Cortex of kidney (tissue), 1 donor: ENCODE results near the gene AIG1.
"Not testable (repeated sequence)": the region's sequence is repeated elsewhere in the genome, so short reads cannot be mapped to it uniquely, and the experiment has no call there.

Experiments used
- DNase-seq: peaks from one replicate; lab custom pipeline; 2025; lab: John Stamatoyannopoulos, UW

The AIG1 gene

DNA sequence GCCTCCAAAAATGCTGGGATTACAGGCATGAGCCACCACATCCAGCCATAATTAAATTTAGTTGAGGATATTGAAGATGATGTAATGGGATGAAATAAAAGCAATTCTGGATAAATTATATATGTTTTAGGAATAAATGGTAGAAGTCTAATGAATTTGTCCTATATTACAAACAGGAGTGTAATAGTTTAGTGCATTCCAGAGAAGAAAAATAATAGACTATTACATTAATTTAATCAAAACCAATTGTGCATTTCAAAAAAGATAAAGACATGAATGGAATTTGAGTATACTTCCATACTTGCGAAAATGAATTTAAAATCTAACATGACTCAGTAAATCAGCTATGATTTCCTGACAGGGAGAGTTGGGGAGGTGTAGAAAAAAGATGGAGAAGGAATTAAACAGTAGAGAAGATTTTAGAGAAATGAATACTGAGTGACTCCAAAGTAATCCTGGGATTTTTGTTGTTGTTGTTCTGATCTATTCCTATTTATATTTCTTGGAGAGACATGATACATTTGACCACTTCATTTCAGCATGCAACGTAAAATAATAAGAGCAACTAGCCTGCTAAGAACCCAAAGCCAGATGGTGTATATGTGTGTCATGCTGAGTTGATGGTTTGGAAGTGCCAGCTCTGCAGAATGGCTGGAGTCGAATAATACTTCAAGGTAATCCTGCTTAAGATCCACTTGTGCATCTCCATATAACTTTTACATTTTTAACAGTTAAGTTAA is 67.4 kb downstream of the AIG1 start:
- no peak for DNase-seq

DNA sequence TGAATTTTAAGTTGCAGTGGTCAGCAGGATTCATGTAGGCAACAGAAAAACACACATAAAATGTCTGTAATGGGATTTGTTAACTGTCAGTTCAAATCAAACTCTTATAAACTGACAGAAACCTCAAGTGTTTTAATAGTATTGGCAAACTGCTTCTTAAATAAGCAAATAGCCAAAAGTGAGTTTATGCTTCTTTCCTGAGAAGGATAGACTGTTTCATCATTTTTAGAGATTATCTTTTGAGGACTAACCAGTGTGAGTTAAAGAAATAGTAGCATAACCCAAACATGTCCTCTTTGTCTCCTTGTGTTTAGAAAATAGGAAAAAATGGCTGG is 68.0 kb downstream of the AIG1 start:
- no peak for DNase-seq

DNA sequence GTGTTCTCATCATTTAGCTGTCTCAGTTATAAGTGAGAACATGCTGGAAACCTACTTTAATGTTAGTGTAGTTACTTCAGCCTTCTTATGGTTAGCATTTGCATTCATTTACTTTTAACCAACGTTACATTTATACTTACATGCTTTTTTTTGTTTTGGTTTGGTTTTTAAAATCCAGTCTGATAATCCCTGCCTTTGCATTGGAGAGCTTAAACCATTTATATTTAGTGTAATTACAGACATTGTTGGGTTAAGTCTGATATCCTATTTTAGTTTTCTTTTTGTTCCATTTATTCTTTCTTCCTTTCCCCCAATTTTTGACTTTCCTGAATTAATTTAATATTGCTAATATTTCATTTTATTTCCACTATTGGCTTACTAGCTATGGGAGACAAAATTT is 70.2 kb downstream of the AIG1 start:
- no peak for DNase-seq

DNA sequence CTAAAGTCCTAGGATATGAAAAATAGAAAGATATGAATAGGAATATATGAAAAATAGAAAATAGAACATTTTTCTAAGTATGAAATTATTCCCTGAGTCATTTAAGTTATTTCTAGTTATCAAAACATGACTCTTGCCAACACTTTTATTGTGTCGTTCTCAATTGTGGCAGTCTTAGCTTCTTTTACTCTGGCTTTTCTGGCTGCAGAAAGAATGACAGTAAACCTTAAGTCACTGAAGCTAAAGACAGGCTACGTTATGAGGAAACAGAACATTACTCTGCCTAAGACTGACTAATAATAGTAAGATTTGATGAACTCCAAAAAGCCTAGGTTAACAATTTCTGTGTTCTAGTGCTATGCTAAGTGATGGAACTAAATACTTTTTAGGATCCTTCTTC is 74.6 kb downstream of the AIG1 start:
- DNase-seq, result no peak

DNA sequence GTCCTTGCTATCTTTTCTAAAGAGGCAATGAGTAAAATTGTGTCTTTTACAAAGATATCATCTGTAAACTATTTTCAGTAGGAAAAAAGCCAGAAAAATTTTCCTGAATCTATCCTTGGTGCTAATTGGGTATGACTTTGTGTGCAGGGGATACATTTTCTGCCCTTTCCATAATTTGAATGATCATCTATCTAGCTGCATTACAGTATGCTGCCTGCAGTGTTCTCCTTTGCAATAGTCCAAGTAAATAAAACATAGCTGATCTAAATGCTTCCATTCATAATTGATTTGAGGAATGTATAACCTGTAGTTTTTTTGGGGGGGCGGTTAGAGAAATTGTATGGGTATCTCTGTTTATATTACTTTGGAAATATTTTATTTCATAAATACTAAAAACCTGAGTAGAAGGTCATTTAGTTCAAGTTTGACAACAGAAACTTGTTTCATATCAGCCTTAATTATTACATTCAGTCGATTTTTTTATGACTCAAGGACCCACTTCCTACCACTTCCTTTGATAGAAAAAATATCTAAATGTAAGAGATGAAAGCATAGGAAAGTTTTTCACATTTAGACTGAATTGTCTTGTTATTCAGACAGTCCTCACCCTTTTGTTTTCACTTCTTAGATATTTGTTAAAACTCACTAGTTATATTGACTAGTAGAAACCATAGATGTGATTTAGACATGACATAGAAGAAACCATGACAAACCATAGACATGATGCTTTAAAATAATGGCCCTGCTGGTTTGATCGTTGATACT is 75.3 kb downstream of the AIG1 start:
- no peak for DNase-seq

DNA sequence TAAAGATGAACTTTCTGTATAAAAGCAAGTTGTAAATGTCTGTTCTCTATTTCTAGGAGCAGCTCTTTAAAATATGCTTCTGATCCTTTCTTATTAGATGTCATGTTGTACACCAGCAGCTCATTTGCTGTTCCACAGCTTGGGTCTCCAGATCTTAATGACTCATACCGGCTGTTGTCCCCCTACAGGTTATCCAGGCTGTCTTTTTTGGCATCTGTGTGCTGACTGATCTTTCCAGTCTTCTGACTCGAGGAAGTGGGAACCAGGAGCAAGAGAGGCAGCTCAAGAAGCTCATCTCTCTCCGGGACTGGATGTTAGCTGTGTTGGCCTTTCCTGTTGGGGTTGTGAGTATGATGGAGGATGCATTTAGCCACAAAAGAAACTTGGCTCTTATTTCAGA is 76.0 kb downstream of the AIG1 start:
- DNase-seq, result no peak

DNA sequence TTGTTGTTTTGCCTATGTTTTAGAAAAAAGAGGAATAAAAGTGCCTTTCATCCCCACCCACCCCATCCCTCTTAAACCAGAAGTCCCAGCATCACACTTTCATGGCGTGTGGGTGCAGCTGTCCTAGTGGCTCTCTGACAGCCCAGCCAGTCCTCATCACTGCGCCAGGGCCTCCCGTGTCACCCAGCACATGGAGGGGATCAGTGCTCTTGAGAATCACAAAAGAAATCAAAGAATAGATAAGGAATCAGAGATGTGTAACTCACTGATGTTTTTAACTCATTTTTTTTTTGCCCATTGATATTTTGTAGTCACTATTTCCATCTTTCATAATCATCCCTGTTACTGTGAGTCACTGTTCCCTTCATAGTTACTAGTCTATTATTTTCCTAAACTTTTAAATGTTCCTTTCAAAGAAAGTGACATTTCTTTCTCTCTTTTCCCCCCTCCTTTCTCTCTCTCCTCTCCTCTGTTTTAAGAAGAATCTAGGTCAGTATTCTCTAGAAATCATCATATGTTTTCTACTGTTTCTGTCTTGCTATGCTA is 78.6 kb downstream of the AIG1 start:
- no peak for DNase-seq

DNA sequence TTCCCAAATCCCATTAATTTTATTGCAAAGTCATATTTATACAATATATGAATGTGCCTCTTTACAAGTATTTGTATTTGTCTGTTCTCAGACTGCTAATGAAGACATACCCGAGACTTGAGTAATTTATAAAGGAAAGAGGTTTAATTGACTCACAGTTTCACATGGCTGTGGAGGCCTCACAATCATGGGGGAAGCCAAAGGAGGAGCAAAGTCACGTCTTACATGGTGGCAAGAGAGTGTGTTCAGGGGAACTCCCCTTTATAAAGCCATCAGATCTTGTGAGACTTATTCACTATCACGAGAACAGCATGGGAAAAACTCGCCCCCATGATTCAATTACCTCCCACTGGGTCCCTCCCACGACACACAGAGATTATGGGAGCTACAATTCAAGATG is 79.2 kb downstream of the AIG1 start:
- not testable (repeated sequence) for DNase-seq

DNA sequence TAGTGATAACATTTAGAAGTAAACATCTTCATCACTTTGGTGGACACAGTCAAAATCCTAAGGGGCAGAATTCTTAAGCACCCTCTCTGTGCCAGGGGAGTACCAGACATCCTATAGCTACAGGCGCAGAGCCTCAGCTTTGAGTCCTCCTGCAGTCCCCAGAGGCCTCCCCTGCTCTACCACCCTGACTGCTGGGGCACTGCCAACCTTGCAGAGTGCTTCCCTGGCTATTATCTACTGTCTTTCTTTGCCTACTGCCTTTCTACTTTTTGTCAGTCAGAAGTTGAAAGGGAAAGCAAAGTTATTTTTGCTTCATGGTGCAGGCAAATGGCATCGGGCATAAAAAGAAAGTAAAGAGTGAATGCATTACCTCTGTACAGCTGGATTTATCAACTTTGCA is 80.1 kb downstream of the AIG1 start:
- no peak for DNase-seq

DNA sequence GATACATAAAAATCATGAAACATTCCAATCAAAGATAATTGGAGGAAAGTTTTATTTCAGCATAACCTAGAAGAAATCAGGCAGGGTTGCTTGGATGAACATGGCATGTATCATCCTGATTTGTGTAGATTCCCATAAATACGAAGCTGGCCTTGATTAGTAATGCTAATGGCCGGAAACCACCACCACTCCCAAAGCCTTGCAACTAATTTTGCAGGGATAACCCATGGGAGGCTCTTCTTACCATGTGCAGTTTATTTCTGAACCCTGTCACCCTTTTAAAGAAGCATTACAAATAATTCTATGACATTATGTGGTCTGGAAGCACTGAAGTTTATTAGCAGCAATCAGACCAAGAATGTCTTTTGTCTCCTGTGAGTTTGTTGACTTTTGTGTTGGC is 80.8 kb downstream of the AIG1 start:
- DNase-seq, result no peak

DNA sequence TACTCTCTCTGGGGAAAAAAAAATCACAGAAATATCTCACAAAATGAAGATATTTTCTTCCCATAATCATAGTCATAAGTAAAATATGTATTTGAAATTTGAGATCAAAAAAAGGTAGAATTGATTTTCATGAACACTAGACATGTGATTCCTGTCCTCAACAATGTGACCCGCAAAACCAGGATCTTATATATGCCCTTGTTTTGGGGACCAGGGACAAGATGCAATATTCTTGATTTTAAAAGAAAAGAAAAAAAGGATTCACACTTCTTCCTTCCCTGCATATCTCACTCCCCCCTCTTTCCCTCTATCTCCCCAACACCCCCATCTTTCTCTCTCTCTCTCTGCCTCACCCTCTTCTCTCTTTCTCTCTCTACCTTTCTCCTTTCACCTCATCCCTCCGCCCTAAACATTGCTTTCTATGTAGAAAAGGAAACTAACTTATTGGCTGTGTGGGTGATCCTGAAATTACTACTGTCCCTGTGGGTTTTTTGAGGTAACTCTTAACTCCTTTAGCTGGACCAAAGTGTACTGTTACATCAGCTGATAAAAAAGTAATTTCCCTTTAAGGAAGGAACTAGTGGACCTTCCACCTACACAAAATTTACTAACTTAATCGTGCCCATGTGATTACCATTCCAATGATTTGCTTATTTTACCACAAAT is 85.6 kb downstream of the AIG1 start:
- no peak for DNase-seq

DNA sequence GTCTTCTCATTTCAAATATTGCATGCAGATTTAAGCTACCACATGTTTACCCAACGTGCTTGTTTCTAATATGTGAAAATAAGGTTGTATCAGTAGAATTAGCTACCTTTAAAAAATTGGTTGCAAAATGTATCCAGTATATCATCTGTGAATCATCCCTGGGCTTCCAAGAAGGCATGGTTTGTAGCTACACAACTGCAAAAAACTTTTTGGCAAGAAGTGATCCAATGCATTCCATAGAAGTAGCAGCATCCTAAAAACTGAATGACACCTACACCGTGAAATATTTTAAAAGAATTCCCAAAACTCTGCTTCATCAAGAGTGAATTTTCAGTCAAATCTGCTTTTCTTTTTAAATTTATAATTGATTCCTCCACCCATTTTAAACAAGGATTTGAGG is 89.1 kb downstream of the AIG1 start:
- no peak for DNase-seq

DNA sequence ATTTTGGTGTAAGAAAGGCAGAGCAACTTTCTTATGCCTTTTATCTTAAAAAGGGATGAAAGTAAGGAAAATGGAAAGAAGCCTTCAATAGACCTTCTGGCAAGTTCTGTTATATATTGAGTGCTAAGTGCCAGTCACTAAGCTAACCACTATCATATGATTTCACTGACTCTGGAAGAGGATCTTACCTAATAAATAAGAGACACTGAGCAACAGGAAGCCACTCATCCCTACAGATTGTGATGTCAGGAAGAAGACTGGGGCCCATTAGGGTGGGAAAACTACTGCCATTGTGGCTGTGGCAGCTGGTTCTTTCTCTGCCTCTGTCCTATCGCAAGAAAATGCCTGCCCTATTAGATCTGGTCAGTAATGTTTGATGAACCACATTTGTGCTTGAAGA is 89.6 kb downstream of the AIG1 start:
- no peak for DNase-seq

DNA sequence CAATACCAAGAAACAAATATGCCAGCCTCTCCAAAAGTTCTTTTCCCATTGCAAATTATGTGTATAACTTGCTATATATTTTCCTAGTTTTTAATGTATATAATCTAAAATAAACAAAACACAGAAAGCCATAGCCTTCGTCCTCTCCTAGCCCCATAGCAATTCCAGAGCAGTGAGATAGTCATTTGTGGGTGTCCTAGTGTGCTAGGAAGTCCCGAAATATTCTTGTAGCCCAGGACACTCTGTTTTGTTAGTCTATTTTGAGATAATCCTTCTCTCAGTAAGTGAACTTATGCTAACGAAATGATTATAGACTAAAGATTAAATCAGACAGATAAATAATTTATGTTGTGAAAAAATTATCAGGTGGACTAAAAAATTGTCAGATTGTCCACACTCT is 90.7 kb downstream of the AIG1 start:
- no peak for DNase-seq

DNA sequence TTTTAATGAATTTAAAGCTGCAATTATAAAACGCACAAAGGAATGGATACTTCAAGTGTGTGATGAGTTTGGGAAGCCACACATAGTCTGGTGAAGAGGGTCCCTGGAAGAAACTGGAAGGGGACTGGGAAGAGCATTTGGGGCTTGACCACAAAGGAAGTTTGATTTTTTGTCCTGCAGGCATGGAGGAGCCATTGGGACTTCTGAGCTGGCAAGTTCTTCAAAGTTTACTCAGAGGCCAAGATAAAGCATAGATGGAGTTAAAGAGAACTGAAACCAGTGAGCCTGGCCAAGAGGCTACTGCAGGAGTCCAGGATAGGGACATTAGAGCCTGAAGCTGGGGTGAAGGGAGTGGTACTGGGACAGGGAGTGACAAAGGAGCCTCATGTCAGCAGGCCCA is 95.0 kb downstream of the AIG1 start:
- no peak for DNase-seq

DNA sequence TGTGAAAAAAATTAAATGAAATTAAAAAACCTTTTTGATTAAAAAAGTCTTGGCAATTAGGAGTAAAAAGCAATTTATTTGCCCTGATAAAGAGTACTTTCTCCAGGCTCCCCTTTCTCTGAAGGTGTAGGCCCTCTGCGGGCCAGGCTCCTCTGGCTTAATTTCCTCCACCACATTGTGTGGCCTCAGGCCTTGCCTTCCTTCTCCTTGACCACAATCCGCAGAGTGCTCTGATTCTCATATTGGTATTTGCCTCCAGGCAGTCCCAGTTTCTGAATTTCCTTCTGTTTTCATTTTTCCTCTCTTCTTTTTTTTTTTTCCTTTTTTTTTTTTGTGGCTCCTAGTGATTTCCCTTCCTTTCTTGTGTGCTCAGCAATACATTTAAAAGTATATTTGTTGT is 96.4 kb downstream of the AIG1 start:
- no peak for DNase-seq

DNA sequence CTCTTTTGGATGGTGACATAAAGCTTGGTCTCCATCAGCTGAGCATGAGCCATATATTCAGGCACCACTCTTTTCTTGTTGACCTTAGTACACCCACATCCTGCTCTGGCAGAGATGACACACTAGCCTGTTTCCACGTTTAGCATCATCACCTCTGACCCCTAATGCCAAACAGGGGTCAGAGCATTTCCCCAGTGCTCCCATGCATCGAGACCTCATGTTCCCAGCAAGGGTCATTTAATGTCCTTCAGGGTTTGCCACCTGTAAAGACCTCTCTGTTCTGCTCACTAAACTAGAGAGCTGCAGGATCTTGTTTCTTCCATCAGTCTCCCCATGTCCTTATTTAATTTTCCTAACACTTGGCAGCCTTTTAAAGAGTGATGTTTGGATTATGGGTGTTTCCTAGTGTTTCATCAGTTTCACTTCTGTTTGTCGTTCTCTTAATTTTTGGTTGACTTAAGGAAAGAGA is 97.5 kb downstream of the AIG1 start:
- no peak for DNase-seq

DNA sequence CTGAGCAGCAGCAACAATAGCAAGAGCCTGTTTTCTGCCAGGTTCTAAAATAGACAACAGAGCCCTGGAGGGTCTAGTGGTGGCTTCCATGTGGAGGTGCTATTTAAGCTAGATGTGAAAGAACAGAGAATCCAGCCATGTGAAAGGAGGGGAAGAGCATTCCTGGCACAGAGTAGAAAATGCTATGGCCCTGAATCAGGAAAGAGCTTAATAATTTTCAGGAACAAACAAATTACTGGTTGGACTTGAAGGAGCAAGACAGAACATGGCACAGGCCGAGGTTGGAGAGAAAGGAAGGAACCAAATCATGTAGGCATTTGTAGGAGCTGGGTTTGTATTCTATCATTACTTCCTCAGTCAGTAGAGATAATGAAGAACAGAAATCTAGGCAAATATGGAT is 98.3 kb downstream of the AIG1 start:
- no peak for DNase-seq

DNA sequence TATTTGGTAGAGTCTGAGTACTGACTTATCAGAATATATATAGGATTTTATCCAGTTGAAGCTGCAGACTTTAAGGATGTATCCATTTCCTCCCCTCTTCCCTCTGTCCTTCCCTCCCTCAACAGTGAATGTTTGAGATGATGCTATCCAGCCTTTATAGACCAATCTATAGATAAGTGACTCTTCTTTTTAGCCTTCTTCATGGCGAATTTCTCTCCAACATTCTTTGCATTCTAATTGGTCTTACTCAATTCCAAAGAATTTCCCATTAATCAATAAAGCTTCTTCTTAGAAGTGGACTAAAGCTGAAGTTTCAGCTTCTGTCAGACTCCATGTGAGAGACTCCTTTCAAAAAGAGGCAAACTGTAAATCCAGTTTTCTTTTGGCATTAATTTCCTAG is 99.3 kb downstream of the AIG1 start:
- DNase-seq, result no peak

DNA sequence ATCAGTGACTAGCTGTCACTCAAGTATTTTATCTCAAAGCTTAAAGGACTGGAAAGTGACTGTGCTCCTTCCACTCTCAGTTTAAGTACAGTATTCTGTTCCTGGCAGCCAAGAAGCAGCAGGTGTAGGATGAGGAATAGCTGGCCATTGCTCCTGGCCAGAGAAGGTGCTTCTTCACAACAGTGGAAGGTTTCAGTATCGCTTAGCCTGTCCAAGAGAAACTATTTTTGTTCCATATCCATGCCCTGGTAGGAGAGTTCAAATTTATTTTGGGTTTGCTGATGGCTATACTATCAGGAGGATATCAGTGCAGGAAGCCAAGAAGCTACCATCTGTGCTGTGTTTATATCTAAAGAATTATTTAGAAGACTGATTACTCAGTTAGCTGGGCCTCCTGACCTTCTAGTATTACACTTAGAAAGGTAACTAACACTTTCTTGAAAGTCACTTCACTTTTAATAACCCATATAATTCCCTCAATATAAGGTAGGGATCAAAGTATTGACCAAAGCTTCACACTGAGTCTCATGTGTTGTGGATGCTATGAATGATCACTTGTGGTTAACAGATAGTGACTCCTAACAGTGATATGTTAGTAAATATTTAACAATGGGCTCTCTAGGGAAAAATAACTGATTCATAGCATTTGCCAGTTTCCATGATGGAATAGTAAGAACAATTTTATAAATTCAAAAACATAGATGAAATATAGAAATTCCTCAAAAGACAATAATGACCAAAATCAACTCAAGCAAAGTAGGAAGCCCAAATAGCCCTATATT is 99.9 kb downstream of the AIG1 start:
- no peak for DNase-seq

DNA sequence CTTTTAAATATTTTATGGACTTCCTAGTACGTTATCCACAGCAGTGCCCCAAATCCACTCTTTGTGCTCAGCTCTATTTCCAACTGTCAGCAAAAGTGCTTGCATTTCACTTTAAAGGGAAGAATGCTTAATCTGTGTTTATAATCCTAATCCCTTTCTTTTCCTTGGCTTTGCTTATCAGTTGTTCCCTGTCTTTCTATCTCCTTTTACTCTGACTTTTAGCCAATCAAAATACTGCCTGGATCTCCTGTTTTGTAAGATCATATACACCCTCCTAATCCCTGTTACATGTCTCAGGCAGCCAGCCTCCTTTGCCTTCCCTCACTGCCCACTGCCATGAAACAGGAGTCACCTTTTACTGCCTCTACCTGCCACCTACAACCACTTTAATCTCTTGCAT is 102.9 kb downstream of the AIG1 start:
- no peak for DNase-seq

DNA sequence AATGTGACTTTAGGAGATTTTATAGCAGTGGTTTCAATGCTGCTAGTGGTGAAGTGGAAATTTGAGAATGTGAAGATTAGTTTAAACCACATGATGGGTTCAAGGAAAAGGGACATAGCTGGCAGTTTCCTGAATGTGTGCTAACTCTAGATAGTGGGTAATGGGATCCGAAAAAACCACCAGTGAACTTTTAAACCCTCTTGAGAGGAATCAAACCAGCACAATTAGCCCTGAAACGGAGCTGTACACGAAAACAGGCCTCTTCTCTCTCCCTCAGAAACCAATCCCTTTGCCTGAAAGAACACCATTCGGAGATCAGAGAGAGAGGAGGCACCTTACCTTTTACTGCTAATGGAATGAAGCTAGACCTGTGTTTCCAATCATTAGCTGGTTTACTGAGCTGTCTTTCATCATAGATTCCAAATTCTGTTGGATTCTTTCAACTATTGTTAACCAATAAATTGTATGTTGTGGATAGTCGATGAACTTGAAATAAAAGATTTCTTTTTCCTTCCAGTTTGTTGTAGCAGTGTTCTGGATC is 103.9 kb downstream of the AIG1 start:
- DNase-seq, result no peak
